ENCODE results near the gene SPI1. TPM values are rescaled to one million over a fixed set of nuclear protein-coding genes. Genes with fewer than 3 reads are reported as not detected.

Gene SPI1
- total RNA-seq, 1 experiment from 2014 or later: not detected

- no CpG with 5 or more reads among the region's 12 CpGs for WGBS (ENCODE audit: extremely low coverage, insufficient read length, low lambda C conversion rate)
- H4K20me1 ChIP-seq (ENCODE audit: control insufficient read depth, insufficient read depth, insufficient read length): no peaks in the 10 kb centered on the region
- no peak overlapping the region for H3K56ac ChIP-seq (ENCODE audit: insufficient read length, low read depth, low read length)
- no peak overlapping the region for H2AFZ ChIP-seq (ENCODE audit: low read length)
- no peaks in the 10 kb centered on the region for H3K27me3 ChIP-seq (ENCODE audit: insufficient read depth, low read length)
- peak; percentile 94 for TF ChIP-seq CTCF (conservative IDR thresholded peaks at IDR 0.05)
- H3T11ph ChIP-seq (ENCODE audit: low read length): no peak overlapping the region
- Mint-ChIP-seq H3K27me3 (ENCODE audit: low read depth) (no peaks in the 10 kb centered on the region), H3K27ac (no peak overlapping the region), H3K9me3 (no peaks in the 10 kb centered on the region; a peak in 1 of 5 replicates), H3K4me3 (no peak overlapping the region), H3K4me1 (peaks cover 13 to 20% of the 10 kb centered on the region in 2 experiments), H3K36me3 (ENCODE audit: insufficient read depth in 1 of 3, low read depth in 3 of 3) (peaks cover 12 to 22% (median 17%) of the 10 kb centered on the region in 3 experiments)
- no peak overlapping the region for H2BK20ac ChIP-seq (ENCODE audit: low read depth, low read length, poor library complexity, severe bottlenecking)
- no peak overlapping the region for H3K27ac ChIP-seq (ENCODE audit: insufficient read length, low read depth, low read length)
- H3K79me1 ChIP-seq (ENCODE audit: insufficient read depth, low read depth, low read length, poor library complexity, severe bottlenecking): no peaks in the 10 kb centered on the region
- H2BK5ac ChIP-seq (ENCODE audit: insufficient read length, low read length): no peak overlapping the region
- H4K5ac ChIP-seq (ENCODE audit: insufficient read length, low read depth, low read length): no peak overlapping the region
- H3K9me3 ChIP-seq (ENCODE audit: control insufficient read depth, low read depth, low read length): no peaks in the 10 kb centered on the region
- H3K79me2 ChIP-seq (ENCODE audit: insufficient read depth, low read length): no peaks in the 10 kb centered on the region
- H2BK12ac ChIP-seq (ENCODE audit: insufficient read length, low read depth, low read length): no peak overlapping the region
- no peak overlapping the region for H3K4ac ChIP-seq (ENCODE audit: low read depth, low read length)
- no peak overlapping the region for H3K23ac ChIP-seq (ENCODE audit: insufficient read length, low read depth, low read length)
- H3K4me2 ChIP-seq (ENCODE audit: insufficient read depth, insufficient read length, low read length): no peak overlapping the region
- H3K9ac ChIP-seq (ENCODE audit: extremely low read depth, insufficient read length, low read length): no peak overlapping the region
- peak; percentile 82 for DNase-seq
- H2BK15ac ChIP-seq (ENCODE audit: low read depth, low read length): no peak overlapping the region
- no peak overlapping the region for H4K8ac ChIP-seq (replicated peaks; ENCODE audit: insufficient read length, low read depth, low read length)
- H2AK5ac ChIP-seq (ENCODE audit: insufficient read length, low read length): no peak overlapping the region
- H2BK120ac ChIP-seq (ENCODE audit: low read depth, low read length, poor library complexity, severe bottlenecking): no peak overlapping the region
- H4K91ac ChIP-seq (ENCODE audit: insufficient read length, low read depth, low read length): no peak overlapping the region
- no peak overlapping the region for H3K18ac ChIP-seq (ENCODE audit: insufficient read length, low read depth, low read length)
- H3K14ac ChIP-seq (ENCODE audit: insufficient read depth, low read length): no peak overlapping the region
- H3K23me2 ChIP-seq (ENCODE audit: insufficient read length, low read depth, low read length, poor library complexity, severe bottlenecking): peaks cover 15% of the 10 kb centered on the region
- H3K4me1 ChIP-seq (ENCODE audit: insufficient read depth, low read length): 0 out of 2 replicates have a peak, but pooled peaks cover 2% of the 10 kb centered on the region
Observed at GRCh38 chr11:47411884-47412746, 33.8 kb upstream of the SPI1 start.
